A549 (cell line): ENCODE data around the gene TMEM225B. TPM values are rescaled to one million over a fixed set of nuclear protein-coding genes. Genes with fewer than 3 reads are reported as not detected.

Experiments used
- polyA plus RNA-seq, 4 experiments: library from polyadenylated mRNA; depleted of rRNA in 3 of 4; stranded (reverse); fragments of >200 nt; fragmentation: RNase III in 1 of 4; extraction: RNeasy Plus Mini Kit Qiagen cat#74134 plus additional on column Dnase treatment in 1 of 4; gene quantifications; 2 replicates in 3 of 4; 3 replicates in 1 of 4; pipeline ENCODE4 v1.2.3, GENCODE V29; 2011 to 2017

Gene TMEM225B
- polyA plus RNA-seq, 2 of the 4 experiments (the other 2 are of a cell fraction): 0.59 to 5.4 TPM

Other genes starting within 250 kb of the TMEM225B start
- gene ARPC1B, start 223.5 kb upstream of the TMEM225B start, polyA plus RNA-seq (2011; rRNA removed): 141 and 197 TPM in 2 replicates
- 272 to 302 TPM (median 294 TPM) in 3 replicates for gene ARPC1B, start 223.5 kb upstream of the TMEM225B start, polyA plus RNA-seq (2017; fragmentation: RNase III; extraction: RNeasy Plus Mini Kit Qiagen cat#74134 plus additional on column Dnase treatment)
- gene PDAP1, start 189.7 kb upstream of the TMEM225B start, polyA plus RNA-seq (2011; rRNA removed): 42.4 and 81.8 TPM in 2 replicates
- gene PDAP1, start 189.7 kb upstream of the TMEM225B start, polyA plus RNA-seq (2017; fragmentation: RNase III; extraction: RNeasy Plus Mini Kit Qiagen cat#74134 plus additional on column Dnase treatment): 334 to 347 TPM (median 343 TPM) in 3 replicates
- gene BUD31, start 189.3 kb upstream of the TMEM225B start, polyA plus RNA-seq (2011; rRNA removed): 81.7 and 96.5 TPM in 2 replicates
- gene BUD31, start 189.3 kb upstream of the TMEM225B start, polyA plus RNA-seq (2017; fragmentation: RNase III; extraction: RNeasy Plus Mini Kit Qiagen cat#74134 plus additional on column Dnase treatment): 97.0 to 105 TPM (median 105 TPM) in 3 replicates
- 3.9 and 5.1 TPM in 2 replicates for gene PTCD1, start 159.5 kb upstream of the TMEM225B start, polyA plus RNA-seq (2011; rRNA removed)
- 5.4 to 6.3 TPM (median 5.5 TPM) in 3 replicates for gene PTCD1, start 159.5 kb upstream of the TMEM225B start, polyA plus RNA-seq (2017; fragmentation: RNase III; extraction: RNeasy Plus Mini Kit Qiagen cat#74134 plus additional on column Dnase treatment)
- 28.7 and 31.3 TPM in 2 replicates for gene CPSF4, start 159.3 kb upstream of the TMEM225B start, polyA plus RNA-seq (2011; rRNA removed)
- 34.1 to 39.1 TPM (median 35.6 TPM) in 3 replicates for gene CPSF4, start 159.3 kb upstream of the TMEM225B start, polyA plus RNA-seq (2017; fragmentation: RNase III; extraction: RNeasy Plus Mini Kit Qiagen cat#74134 plus additional on column Dnase treatment)
- 632 and 723 TPM in 2 replicates for gene ATP5MF, start 132.1 kb upstream of the TMEM225B start, polyA plus RNA-seq (2011; rRNA removed)
- 1,491 to 1,707 TPM (median 1,548 TPM) in 3 replicates for gene ATP5MF, start 132.1 kb upstream of the TMEM225B start, polyA plus RNA-seq (2017; fragmentation: RNase III; extraction: RNeasy Plus Mini Kit Qiagen cat#74134 plus additional on column Dnase treatment)
- gene ZNF789, start 125.4 kb upstream of the TMEM225B start, polyA plus RNA-seq (2011; rRNA removed): 11.6 and 12.6 TPM in 2 replicates
- 7.5 to 8.8 TPM (median 7.7 TPM) in 3 replicates for gene ZNF789, start 125.4 kb upstream of the TMEM225B start, polyA plus RNA-seq (2017; fragmentation: RNase III; extraction: RNeasy Plus Mini Kit Qiagen cat#74134 plus additional on column Dnase treatment)
- 12.8 and 13.9 TPM in 2 replicates for gene ZNF394, start 98.0 kb upstream of the TMEM225B start, polyA plus RNA-seq (2011; rRNA removed)
- gene ZNF394, start 98.0 kb upstream of the TMEM225B start, polyA plus RNA-seq (2017; fragmentation: RNase III; extraction: RNeasy Plus Mini Kit Qiagen cat#74134 plus additional on column Dnase treatment): 12.2 to 14.9 TPM (median 13.6 TPM) in 3 replicates
- gene ZKSCAN5, start 93.6 kb upstream of the TMEM225B start, polyA plus RNA-seq (2011; rRNA removed): 14.1 and 15.7 TPM in 2 replicates
- gene ZKSCAN5, start 93.6 kb upstream of the TMEM225B start, polyA plus RNA-seq (2017; fragmentation: RNase III; extraction: RNeasy Plus Mini Kit Qiagen cat#74134 plus additional on column Dnase treatment): 7.2 to 8.3 TPM (median 8.2 TPM) in 3 replicates
- 7.5 and 9.8 TPM in 2 replicates for gene FAM200A, start 46.2 kb upstream of the TMEM225B start, polyA plus RNA-seq (2011; rRNA removed)
- 5.3 to 6.1 TPM (median 5.9 TPM) in 3 replicates for gene FAM200A, start 46.2 kb upstream of the TMEM225B start, polyA plus RNA-seq (2017; fragmentation: RNase III; extraction: RNeasy Plus Mini Kit Qiagen cat#74134 plus additional on column Dnase treatment)
- 78.4 and 85.1 TPM in 2 replicates for gene ZNF655, start 39.6 kb upstream of the TMEM225B start, polyA plus RNA-seq (2011; rRNA removed)
- gene ZNF655, start 39.6 kb upstream of the TMEM225B start, polyA plus RNA-seq (2017; fragmentation: RNase III; extraction: RNeasy Plus Mini Kit Qiagen cat#74134 plus additional on column Dnase treatment): 56.1 to 67.8 TPM (median 56.5 TPM) in 3 replicates
- 9.3 and 10.1 TPM in 2 replicates for gene ZSCAN25, start 18.7 kb downstream of the TMEM225B start, polyA plus RNA-seq (2011; rRNA removed)
- 6.3 to 7.5 TPM (median 6.4 TPM) in 3 replicates for gene ZSCAN25, start 18.7 kb downstream of the TMEM225B start, polyA plus RNA-seq (2017; fragmentation: RNase III; extraction: RNeasy Plus Mini Kit Qiagen cat#74134 plus additional on column Dnase treatment)
- 9.7 and 12.2 TPM in 2 replicates for gene CYP3A5, start 81.7 kb downstream of the TMEM225B start, polyA plus RNA-seq (2011; rRNA removed)
- 2.2 to 2.3 TPM (median 2.3 TPM) in 3 replicates for gene CYP3A5, start 81.7 kb downstream of the TMEM225B start, polyA plus RNA-seq (2017; fragmentation: RNase III; extraction: RNeasy Plus Mini Kit Qiagen cat#74134 plus additional on column Dnase treatment)
- 0.16 and 0.34 TPM in 2 replicates for gene CYP3A7, start 136.9 kb downstream of the TMEM225B start, polyA plus RNA-seq (2011; rRNA removed)
- gene CYP3A7, start 136.9 kb downstream of the TMEM225B start, polyA plus RNA-seq (2017; fragmentation: RNase III; extraction: RNeasy Plus Mini Kit Qiagen cat#74134 plus additional on column Dnase treatment): 0.14 TPM in 1 of 3 replicates, not detected in the others
- gene CYP3A4, start 185.9 kb downstream of the TMEM225B start, polyA plus RNA-seq (2011; rRNA removed): not detected in 2 replicates
- 0.03 TPM in 1 of 3 replicates, not detected in the others for gene CYP3A4, start 185.9 kb downstream of the TMEM225B start, polyA plus RNA-seq (2017; fragmentation: RNase III; extraction: RNeasy Plus Mini Kit Qiagen cat#74134 plus additional on column Dnase treatment)
- not detected in 2 replicates for gene CYP3A43, start 229.7 kb downstream of the TMEM225B start, polyA plus RNA-seq (2011; rRNA removed)
- gene CYP3A43, start 229.7 kb downstream of the TMEM225B start, polyA plus RNA-seq (2017; fragmentation: RNase III; extraction: RNeasy Plus Mini Kit Qiagen cat#74134 plus additional on column Dnase treatment): not detected in 3 replicates